Caco-2 (cell line): ENCODE results near the gene BEAN1. TPM values are rescaled to one million over a fixed set of nuclear protein-coding genes. Genes with fewer than 3 reads are reported as not detected.

Experiments
- BruUV-seq: library from RNA; stranded (reverse); fragments of 400-500 nt; replicated peaks from 2 replicates; lab custom pipeline; 2021; lab: Mats Ljungman, UMichigan
- CTCF ChIA-PET: fragments of 300-600 bp; sonication (Branson Sonifier 250); formaldehyde crosslinking; loops from one replicate; lab custom pipeline; 2022; ENCODE audit warnings: antibody characterized with exemption; lab: Charles Lee
- POLR2A ChIA-PET: fragments of 300-600 bp; sonication (Branson Sonifier 250); formaldehyde crosslinking; loops from one replicate; lab custom pipeline; 2022; ENCODE audit warnings: antibody characterized with exemption; lab: Charles Lee
- DNase-seq, 2 experiments: peaks; one replicate each; pipeline versions ENCODE4 v3.0.0 to v3.0.0-alpha.2; 2020 to 2022
- H3K27me3 ChIP-seq: replicated peaks from 2 replicates; pipeline ENCODE4 v1.6.0; 2011; ENCODE audit warnings: low read length; ENCODE audit not compliant: control insufficient read depth, insufficient read depth
- H3K36me3 ChIP-seq: 2 replicates; pipeline ENCODE4 v1.5.1; 2011; ENCODE audit warnings: low read length; ENCODE audit not compliant: control insufficient read depth, insufficient read depth
- H3K4me1 ChIP-seq: fragments of 250-450 bp; sonication (Bioruptor Pico); 2 replicates; pipeline ENCODE4 v1.5.1; 2020; ENCODE audit warnings: mild to moderate bottlenecking
- H3K4me3 ChIP-seq: 2 replicates; pipeline ENCODE4 v1.5.1; 2011; ENCODE audit warnings: low read depth, mild to moderate bottlenecking, control low read depth, low read length
- H3K9me3 ChIP-seq: fragments of 250-450 bp; sonication (Bioruptor Pico); 2 replicates; pipeline ENCODE4 v1.5.1; 2020; ENCODE audit warnings: mild to moderate bottlenecking, moderate library complexity
- H3K27ac Mint-ChIP-seq: one replicate; pipeline ENCODE4 v1.8.0; 2022; ENCODE audit warnings: mixed read lengths; ENCODE audit not compliant: unreplicated experiment
- H3K27me3 Mint-ChIP-seq: one replicate; pipeline ENCODE4 v1.8.0; 2022; ENCODE audit warnings: mixed read lengths; ENCODE audit not compliant: insufficient read depth, unreplicated experiment
- H3K36me3 Mint-ChIP-seq: one replicate; pipeline ENCODE4 v1.8.0; 2022; ENCODE audit warnings: mild to moderate bottlenecking, mixed read lengths; ENCODE audit not compliant: insufficient read depth, unreplicated experiment
- H3K4me1 Mint-ChIP-seq: one replicate; pipeline ENCODE4 v1.8.0; 2022; ENCODE audit warnings: low read depth, mixed read lengths; ENCODE audit not compliant: unreplicated experiment
- H3K4me3 Mint-ChIP-seq: one replicate; pipeline ENCODE4 v1.8.0; 2022; ENCODE audit warnings: mild to moderate bottlenecking, moderate library complexity, mixed read lengths; ENCODE audit not compliant: unreplicated experiment
- H3K9me3 Mint-ChIP-seq: one replicate; pipeline ENCODE4 v1.8.0; 2022; ENCODE audit warnings: mixed read lengths; ENCODE audit not compliant: unreplicated experiment
- intact Hi-C: fragments of 100-400 bp; cut with micrococcal nuclease; formaldehyde crosslinking; loops from one replicate; pipeline ENCODE4 v1.10.0; 2022; ENCODE audit not compliant: unreplicated experiment
- total RNA-seq: library from RNA; stranded (reverse); gene quantifications from 2 replicates; pipeline ENCODE4 v1.2.3, GENCODE V29; 2022
- TF ChIP-seq, protein P1 (sequence below), 2 experiments: fragments of 200-600 bp in 1 of 2; IDR thresholded peaks; 1 replicate in 1 of 2; 2 replicates in 1 of 2; pipeline versions ENCODE4 v1.5.1 to v1.8.0; 2011 to 2022; ENCODE audit warnings: antibody characterized with exemption in 1 of 2, control low read depth in 1 of 2, inconsistent platforms in 1 of 2, low read depth in 1 of 2, low read length in 1 of 2, mild to moderate bottlenecking in 1 of 2, moderate library complexity in 1 of 2; ENCODE audit not compliant: insufficient read depth in 1 of 2, severe bottlenecking in 1 of 2, unreplicated experiment in 1 of 2

BEAN1 gene
- total RNA-seq, 1 experiment from 2014 or later = not detected

DNA sequence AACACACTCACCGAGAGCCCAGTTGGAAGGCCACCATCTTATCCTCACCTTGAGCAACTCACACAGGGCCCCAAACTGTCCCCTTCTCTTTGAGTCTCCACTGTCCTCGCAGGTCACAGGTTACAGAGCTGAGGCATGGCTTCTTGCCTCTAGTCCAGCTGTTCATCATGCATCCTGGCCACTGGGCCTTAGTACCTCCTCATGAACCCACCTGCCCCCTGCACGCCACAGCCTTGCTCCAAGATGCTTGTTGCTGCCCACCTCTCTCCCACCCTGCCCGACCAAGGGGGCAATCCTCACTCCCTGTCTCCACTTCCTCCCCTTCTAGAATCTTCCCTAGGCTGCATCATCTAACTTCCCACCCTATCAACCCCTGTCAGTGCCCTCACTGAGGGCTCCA lies 43.5 kb upstream of the BEAN1 start:
- H3K9me3 Mint-ChIP-seq = peaks cover 22% of the 10 kb centered on the region
- intact Hi-C loops = no loop called here
- no peak overlapping the region for H3K27ac Mint-ChIP-seq
- ChIA-PET POLR2A (no interaction called here), CTCF (no interaction called here)
- H3K9me3 ChIP-seq = no peaks in the 10 kb centered on the region
- TF ChIP-seq, protein P1, sequence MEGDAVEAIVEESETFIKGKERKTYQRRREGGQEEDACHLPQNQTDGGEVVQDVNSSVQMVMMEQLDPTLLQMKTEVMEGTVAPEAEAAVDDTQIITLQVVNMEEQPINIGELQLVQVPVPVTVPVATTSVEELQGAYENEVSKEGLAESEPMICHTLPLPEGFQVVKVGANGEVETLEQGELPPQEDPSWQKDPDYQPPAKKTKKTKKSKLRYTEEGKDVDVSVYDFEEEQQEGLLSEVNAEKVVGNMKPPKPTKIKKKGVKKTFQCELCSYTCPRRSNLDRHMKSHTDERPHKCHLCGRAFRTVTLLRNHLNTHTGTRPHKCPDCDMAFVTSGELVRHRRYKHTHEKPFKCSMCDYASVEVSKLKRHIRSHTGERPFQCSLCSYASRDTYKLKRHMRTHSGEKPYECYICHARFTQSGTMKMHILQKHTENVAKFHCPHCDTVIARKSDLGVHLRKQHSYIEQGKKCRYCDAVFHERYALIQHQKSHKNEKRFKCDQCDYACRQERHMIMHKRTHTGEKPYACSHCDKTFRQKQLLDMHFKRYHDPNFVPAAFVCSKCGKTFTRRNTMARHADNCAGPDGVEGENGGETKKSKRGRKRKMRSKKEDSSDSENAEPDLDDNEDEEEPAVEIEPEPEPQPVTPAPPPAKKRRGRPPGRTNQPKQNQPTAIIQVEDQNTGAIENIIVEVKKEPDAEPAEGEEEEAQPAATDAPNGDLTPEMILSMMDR (IDR thresholded peaks at IDR 0.05; ENCODE audit: insufficient read depth in 1 of 2, low read depth in 1 of 2, low read length in 1 of 2, severe bottlenecking in 1 of 2, unreplicated experiment in 1 of 2) = no peak
- H3K36me3 ChIP-seq = no peaks in the 10 kb centered on the region
- no peak overlapping the region for H3K4me3 ChIP-seq
- no TSS peak for BruUV-seq
- peaks cover 14% of the 10 kb centered on the region for H3K4me1 Mint-ChIP-seq
- no peak overlapping the region for H3K4me3 Mint-ChIP-seq
- H3K36me3 Mint-ChIP-seq = no peaks in the 10 kb centered on the region
- H3K27me3 Mint-ChIP-seq = no peaks in the 10 kb centered on the region
- H3K27me3 ChIP-seq = no peaks in the 10 kb centered on the region
- DNase-seq = no peak
- H3K4me1 ChIP-seq = peaks cover 28% of the 10 kb centered on the region

DNA sequence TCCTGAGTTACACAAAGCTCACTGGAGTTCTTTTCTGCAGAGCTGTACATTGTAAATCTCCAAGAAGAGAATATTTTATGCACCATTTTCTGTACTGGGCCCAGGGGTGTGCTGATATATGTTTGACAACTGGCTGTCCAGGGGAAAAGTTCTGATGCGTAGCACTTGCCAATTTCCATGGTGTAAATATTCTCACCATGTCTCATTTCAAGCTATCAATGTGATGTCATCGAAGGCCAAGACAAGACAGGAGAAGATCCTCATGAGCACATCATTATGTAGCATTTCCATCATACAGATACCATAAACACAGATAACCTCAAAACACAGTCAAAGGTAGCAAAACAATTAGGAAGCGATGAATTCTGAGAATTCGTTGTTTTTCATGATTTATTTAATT lies 41.7 kb upstream of the BEAN1 start:
- intact Hi-C loops = no loop called here
- H3K4me3 ChIP-seq = no peak overlapping the region
- Mint-ChIP-seq H3K36me3 (no peaks in the 10 kb centered on the region), H3K4me3 (no peak overlapping the region), H3K9me3 (peaks cover 7% of the 10 kb centered on the region), H3K4me1 (peaks cover 7% of the 10 kb centered on the region), H3K27ac (no peak overlapping the region), H3K27me3 (no peaks in the 10 kb centered on the region)
- no peaks in the 10 kb centered on the region for H3K27me3 ChIP-seq
- H3K36me3 ChIP-seq = no peaks in the 10 kb centered on the region
- TF ChIP-seq, protein P1 (IDR thresholded peaks at IDR 0.05; ENCODE audit: insufficient read depth in 1 of 2, low read depth in 1 of 2, low read length in 1 of 2, severe bottlenecking in 1 of 2, unreplicated experiment in 1 of 2) = no peak
- BruUV-seq = no TSS peak
- ChIA-PET POLR2A (no interaction called here), CTCF (no interaction called here)
- no peaks in the 10 kb centered on the region for H3K9me3 ChIP-seq
- H3K4me1 ChIP-seq = peaks cover 19% of the 10 kb centered on the region
- no peak for DNase-seq

DNA sequence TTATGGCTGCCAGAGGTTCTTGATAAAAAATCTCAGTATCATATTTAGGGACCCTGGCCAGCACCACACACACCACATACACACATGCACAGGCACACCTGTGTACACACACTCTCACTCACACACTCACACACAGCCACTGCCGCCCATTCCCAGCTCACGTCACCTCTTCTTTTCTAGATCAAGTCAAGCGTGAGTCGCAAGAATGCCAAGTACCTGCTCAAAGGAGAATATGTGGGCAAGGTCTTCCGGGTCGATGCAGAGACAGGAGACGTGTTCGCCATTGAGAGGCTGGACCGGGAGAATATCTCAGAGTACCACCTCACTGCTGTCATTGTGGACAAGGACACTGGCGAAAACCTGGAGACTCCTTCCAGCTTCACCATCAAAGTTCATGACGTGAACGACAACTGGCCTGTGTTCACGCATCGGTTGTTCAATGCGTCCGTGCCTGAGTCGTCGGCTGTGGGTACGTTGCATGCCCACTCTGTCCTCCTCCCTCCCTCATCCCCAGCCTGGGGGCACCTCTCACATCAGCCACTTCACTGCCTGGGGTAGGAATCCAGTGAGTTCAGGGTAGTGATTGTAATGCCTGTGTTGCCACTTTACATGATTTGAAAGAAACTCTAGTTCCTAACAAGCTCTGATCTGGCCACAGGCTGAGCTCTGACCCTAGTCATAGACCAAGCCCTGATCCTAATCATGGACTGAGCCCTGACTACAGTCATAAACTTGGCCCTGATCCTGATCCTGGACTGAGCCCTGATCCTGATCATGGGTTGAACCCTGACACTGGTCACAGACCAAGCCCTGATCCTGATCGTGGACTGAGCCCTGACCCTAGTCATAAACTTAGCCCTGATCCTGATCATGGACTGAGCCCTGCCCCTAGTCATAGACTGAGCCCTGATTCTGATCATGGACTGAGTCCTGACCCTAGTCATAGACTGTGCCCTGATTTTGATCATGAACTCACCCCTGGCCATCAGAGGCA lies 40.2 kb upstream of the BEAN1 start:
- no TSS peak for BruUV-seq

More for the DNA sequence above, 40.2 kb upstream of the BEAN1 start:
- H3K4me1 ChIP-seq = peaks cover 18% of the 10 kb centered on the region
- TF ChIP-seq, protein P1 (IDR thresholded peaks at IDR 0.05; ENCODE audit: insufficient read depth in 1 of 2, low read depth in 1 of 2, low read length in 1 of 2, severe bottlenecking in 1 of 2, unreplicated experiment in 1 of 2) = no peak
- H3K9me3 ChIP-seq = no peaks in the 10 kb centered on the region
- no peaks in the 10 kb centered on the region for H3K27me3 ChIP-seq
- ChIA-PET POLR2A (no interaction called here), CTCF (no interaction called here)
- H3K36me3 Mint-ChIP-seq = no peaks in the 10 kb centered on the region
- H3K4me1 Mint-ChIP-seq = peaks cover 7% of the 10 kb centered on the region
- DNase-seq = no peak
- H3K27me3 Mint-ChIP-seq = no peaks in the 10 kb centered on the region
- intact Hi-C loops = no loop called here
- H3K4me3 Mint-ChIP-seq = no peak overlapping the region
- no peak overlapping the region for H3K27ac Mint-ChIP-seq
- no peaks in the 10 kb centered on the region for H3K9me3 Mint-ChIP-seq
- no peaks in the 10 kb centered on the region for H3K36me3 ChIP-seq
- no peak overlapping the region for H3K4me3 ChIP-seq
